GM23248 (cell line): ENCODE measurements around the gene IRS1.

Experiments used
- EZH2 ChIP-seq: fragments of 200-600 bp; sonication (generic); IDR thresholded peaks from 2 replicates; pipeline ENCODE4 v1.6.1; 2018; ENCODE audit warnings: antibody characterized with exemption, mild to moderate bottlenecking; ENCODE audit not compliant: insufficient read depth, poor library complexity, severe bottlenecking
- EZH2phosphoT487 ChIP-seq: fragments of 200-600 bp; sonication (generic); IDR thresholded peaks from 2 replicates; pipeline ENCODE4 v1.6.1; 2018; ENCODE audit warnings: antibody characterized with exemption, moderate library complexity, mild to moderate bottlenecking, low read depth; ENCODE audit not compliant: insufficient read depth

GRCh38 chr2:226794196-226794661, 5.4 kb downstream of the IRS1 start:
- TF ChIP-seq EZH2, result no peak
- TF ChIP-seq EZH2phosphoT487, result no peak
